Neural cell (in vitro differentiated cells): ENCODE measurements around the gene NAALAD2.
"Not testable (repeated sequence)": the region's sequence is repeated elsewhere in the genome, so short reads cannot be mapped to it uniquely, and the experiment has no call there.

Experiments
- CTCF ChIP-seq: fragments of 450-650 bp; IDR thresholded peaks from 2 replicates; pipeline ENCODE4 v1.5.1; 2014; ENCODE audit warnings: antibody characterized with exemption, mild to moderate bottlenecking, moderate library complexity; ENCODE audit not compliant: poor library complexity, severe bottlenecking
- EP300 ChIP-seq: fragments of 450-650 bp; conservative IDR thresholded peaks from 2 replicates; pipeline ENCODE4 v1.6.1; 2014; ENCODE audit warnings: antibody characterized with exemption, mild to moderate bottlenecking, moderate library complexity; ENCODE audit not compliant: poor library complexity, severe bottlenecking
- EZH2 ChIP-seq: fragments of 200-600, 300-800 bp; shearing (Covaris generic), sonication (generic); IDR thresholded peaks from 2 replicates; pipeline ENCODE4 v1.6.1; 2014; ENCODE audit warnings: antibody characterized with exemption, low read length, borderline replicate concordance, mild to moderate bottlenecking; ENCODE audit not compliant: insufficient read depth, poor library complexity, severe bottlenecking
- MXI1 ChIP-seq: fragments of 450-650 bp; conservative IDR thresholded peaks from 2 replicates; pipeline ENCODE4 v1.6.1; 2014; ENCODE audit warnings: antibody characterized with exemption, mild to moderate bottlenecking; ENCODE audit not compliant: poor library complexity, severe bottlenecking
- POLR2AphosphoS5 ChIP-seq: IDR thresholded peaks from 2 replicates; pipeline ENCODE4 v1.6.1; 2012
- REST ChIP-seq: IDR thresholded peaks from 2 replicates; pipeline ENCODE4 v1.6.1; 2012; ENCODE audit warnings: borderline replicate concordance
- SMC3 ChIP-seq: fragments of 450-650 bp; conservative IDR thresholded peaks from 2 replicates; pipeline ENCODE4 v1.6.1; 2014; ENCODE audit warnings: antibody characterized with exemption, mild to moderate bottlenecking, moderate library complexity; ENCODE audit not compliant: poor library complexity
- TAF1 ChIP-seq: IDR thresholded peaks from 2 replicates; pipeline ENCODE4 v1.6.1; 2012; ENCODE audit warnings: low read depth

GRCh38 chr11:90098261-90098660 lies 36.2 kb upstream of the NAALAD2 start:
- not testable (repeated sequence) for TF ChIP-seq CTCF, POLR2AphosphoS5, SMC3, EZH2, TAF1, REST, MXI1, EP300
